Measurements from ENCODE around the gene TUSC2.

DNA sequence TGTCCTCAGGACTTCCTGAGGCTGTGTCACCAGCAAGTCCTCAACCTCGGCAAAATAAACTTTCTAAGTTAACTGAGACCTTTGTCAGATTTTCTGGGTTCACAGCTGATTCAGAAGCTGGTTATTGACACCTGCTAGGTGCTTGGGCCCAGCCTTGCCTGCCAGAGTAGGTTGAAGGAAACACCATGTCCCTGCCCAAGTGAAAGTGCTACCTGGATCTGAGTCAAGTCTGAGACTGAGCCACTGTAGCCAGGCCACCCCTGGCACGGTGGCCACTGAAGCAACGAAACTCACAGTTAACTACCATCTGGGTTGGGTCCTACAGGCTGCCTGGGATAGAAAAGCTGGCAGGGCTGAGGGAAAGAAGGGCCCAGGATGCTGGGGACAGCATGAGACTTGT, 13.7 kb downstream of the TUSC2 start:
- TF ChIP-seq POLR2AphosphoS5 (IDR thresholded peaks at IDR 0.05; ENCODE audit: borderline replicate concordance, low read depth, low read length) (no peak), EZH2 (IDR thresholded peaks at IDR 0.05) (no peak)
